ENCODE results near the gene CALR3. TPM values are rescaled to one million over a fixed set of nuclear protein-coding genes. Genes with fewer than 3 reads are reported as not detected.
"Not testable (repeated sequence)": the region's sequence is repeated elsewhere in the genome, so short reads cannot be mapped to it uniquely, and the experiment has no call there.

CALR3 gene
- polyA plus RNA-seq, 1 donor: not detected

- no peak for DNase-seq (ENCODE audit: low read depth)
These were observed 1.1 kb upstream of the CALR3 start for GRCh38 chr19:16497042-16497441.

- no peak for DNase-seq (ENCODE audit: low read depth)
These were observed 631 bp upstream of the CALR3 start for GRCh38 chr19:16496613-16496983.

- not testable (repeated sequence) for DNase-seq (ENCODE audit: low read depth)
These were observed 9.5 kb downstream of the CALR3 start for GRCh38 chr19:16486476-16486875.

- DNase-seq (ENCODE audit: low read depth): no peak
These were observed 13.2 kb downstream of the CALR3 start for GRCh38 chr19:16482745-16483144.

GRCh38 chr19:16477311-16477710 is 18.7 kb downstream of the CALR3 start:
- no peak for DNase-seq (ENCODE audit: low read depth)

GRCh38 chr19:16476401-16476800 is 19.6 kb downstream of the CALR3 start:
- no peak for DNase-seq (ENCODE audit: low read depth)

- DNase-seq (ENCODE audit: low read depth): no peak
These were observed 22.0 kb downstream of the CALR3 start for GRCh38 chr19:16473875-16474392.

- no peak for DNase-seq (ENCODE audit: low read depth)
These were observed 23.0 kb downstream of the CALR3 start for GRCh38 chr19:16472992-16473391.

GRCh38 chr19:16472559-16472899 is 23.4 kb downstream of the CALR3 start:
- not testable (repeated sequence) for DNase-seq (ENCODE audit: low read depth)

- DNase-seq (ENCODE audit: low read depth): no peak
These were observed 24.8 kb downstream of the CALR3 start for GRCh38 chr19:16470911-16471811.

- no peak for DNase-seq (ENCODE audit: low read depth)
These were observed 25.4 kb downstream of the CALR3 start for GRCh38 chr19:16470541-16470910.

- no peak for DNase-seq (ENCODE audit: low read depth)
These were observed 28.4 kb downstream of the CALR3 start for GRCh38 chr19:16467581-16467980.

- not testable (repeated sequence) for DNase-seq (ENCODE audit: low read depth)
These were observed 29.1 kb downstream of the CALR3 start for GRCh38 chr19:16466802-16467427.

- DNase-seq (ENCODE audit: low read depth): no peak
These were observed 30.7 kb downstream of the CALR3 start for GRCh38 chr19:16465239-16465638.

GRCh38 chr19:16463991-16464575 is 31.9 kb downstream of the CALR3 start:
- DNase-seq (ENCODE audit: low read depth): no peak

- DNase-seq (ENCODE audit: low read depth): no peak
These were observed 32.5 kb downstream of the CALR3 start for GRCh38 chr19:16463341-16463990.

GRCh38 chr19:16462757-16463250 is 33.2 kb downstream of the CALR3 start:
- no peak for DNase-seq (ENCODE audit: low read depth)

- no peak for DNase-seq (ENCODE audit: low read depth)
These were observed 34.3 kb downstream of the CALR3 start for GRCh38 chr19:16461630-16462051.

GRCh38 chr19:16460454-16460853 is 35.5 kb downstream of the CALR3 start:
- DNase-seq (ENCODE audit: low read depth): no peak

GRCh38 chr19:16459680-16460079 is 36.3 kb downstream of the CALR3 start:
- no peak for DNase-seq (ENCODE audit: low read depth)

GRCh38 chr19:16458391-16459341 is 37.3 kb downstream of the CALR3 start:
- no peak for DNase-seq (ENCODE audit: low read depth)
